Gastrocnemius medialis (tissue), 4 donors: Measurements from ENCODE around the gene RNLS.

Experiments
- POLR2A ChIP-seq, 2 donors: fragments of 450-650 bp; IDR thresholded peaks; one replicate each; pipeline ENCODE4 v1.6.1; 2017; ENCODE audit warnings: antibody characterized with exemption in 2 of 2, mild to moderate bottlenecking in 2 of 2, moderate library complexity in 2 of 2
- TF ChIP-seq, protein P1 (sequence below), 5 experiments: fragments of 450-650 bp in 3 of 5; fragments of 200-600 bp in 2 of 5; sonication (generic) in 2 of 5; IDR thresholded peaks in 4 of 5; conservative IDR thresholded peaks in 1 of 5; 1 replicate in 4 of 5; 2 replicates in 1 of 5; pipeline ENCODE4 v1.5.1; 2016 to 2019; ENCODE audit warnings: antibody characterized with exemption in 5 of 5, mild to moderate bottlenecking in 3 of 5, moderate library complexity in 3 of 5

DNA sequence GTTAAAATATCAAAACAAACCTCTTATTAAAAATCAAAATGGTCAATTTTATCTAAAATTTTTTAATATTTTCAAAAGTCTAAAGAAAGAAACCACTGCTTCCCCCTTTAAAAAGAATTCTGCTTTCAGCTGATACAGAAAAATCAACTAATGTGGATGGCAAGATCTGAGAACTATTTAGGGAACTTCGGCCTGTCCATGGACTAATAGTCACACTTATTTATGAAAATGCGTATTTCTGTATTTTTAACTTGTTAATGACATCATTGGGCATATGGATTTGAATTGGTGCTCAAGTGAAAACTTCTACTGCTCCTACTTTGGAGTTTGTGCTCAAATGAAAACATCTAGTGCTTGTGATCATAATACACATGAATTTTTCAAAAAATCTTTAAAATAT, 31.9 kb downstream of the RNLS start:
- TF ChIP-seq, protein P1, sequence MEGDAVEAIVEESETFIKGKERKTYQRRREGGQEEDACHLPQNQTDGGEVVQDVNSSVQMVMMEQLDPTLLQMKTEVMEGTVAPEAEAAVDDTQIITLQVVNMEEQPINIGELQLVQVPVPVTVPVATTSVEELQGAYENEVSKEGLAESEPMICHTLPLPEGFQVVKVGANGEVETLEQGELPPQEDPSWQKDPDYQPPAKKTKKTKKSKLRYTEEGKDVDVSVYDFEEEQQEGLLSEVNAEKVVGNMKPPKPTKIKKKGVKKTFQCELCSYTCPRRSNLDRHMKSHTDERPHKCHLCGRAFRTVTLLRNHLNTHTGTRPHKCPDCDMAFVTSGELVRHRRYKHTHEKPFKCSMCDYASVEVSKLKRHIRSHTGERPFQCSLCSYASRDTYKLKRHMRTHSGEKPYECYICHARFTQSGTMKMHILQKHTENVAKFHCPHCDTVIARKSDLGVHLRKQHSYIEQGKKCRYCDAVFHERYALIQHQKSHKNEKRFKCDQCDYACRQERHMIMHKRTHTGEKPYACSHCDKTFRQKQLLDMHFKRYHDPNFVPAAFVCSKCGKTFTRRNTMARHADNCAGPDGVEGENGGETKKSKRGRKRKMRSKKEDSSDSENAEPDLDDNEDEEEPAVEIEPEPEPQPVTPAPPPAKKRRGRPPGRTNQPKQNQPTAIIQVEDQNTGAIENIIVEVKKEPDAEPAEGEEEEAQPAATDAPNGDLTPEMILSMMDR (IDR thresholded peaks at IDR 0.05 in 4 of 5, conservative IDR thresholded peaks at IDR 0.05 in 1 of 5), result no peak
- TF ChIP-seq POLR2A (IDR thresholded peaks at IDR 0.05), result no peak
